HL-60 (cell line): Measurements from ENCODE around the gene SCN4A.

ENCODE experiments used
- CTCF ChIP-seq: IDR thresholded peaks from one replicate; pipeline ENCODE4 v1.5.1; 2011; ENCODE audit warnings: low read length, control low read depth, inconsistent platforms; ENCODE audit not compliant: insufficient read depth
- GABPA ChIP-seq: IDR thresholded peaks from 2 replicates; pipeline ENCODE4 v1.6.1; 2012; ENCODE audit warnings: low read depth
- POLR2AphosphoS5 ChIP-seq: IDR thresholded peaks from 2 replicates; pipeline ENCODE4 v1.6.1; 2012; ENCODE audit warnings: low read depth
- REST ChIP-seq: IDR thresholded peaks from 2 replicates; pipeline ENCODE4 v1.6.1; 2012; ENCODE audit warnings: low read depth; ENCODE audit not compliant: insufficient replicate concordance
- SPI1 ChIP-seq: IDR thresholded peaks from 2 replicates; pipeline ENCODE4 v1.6.1; 2012; ENCODE audit warnings: low read depth, mild to moderate bottlenecking, borderline replicate concordance

- no peak for TF ChIP-seq CTCF
- TF ChIP-seq REST, result no peak
- TF ChIP-seq GABPA, result no peak
- no peak for TF ChIP-seq POLR2AphosphoS5
- TF ChIP-seq SPI1, result no peak
Measured at GRCh38 chr17:64005734-64006167, 33.0 kb upstream of the SCN4A start.
